GM12878 (cell line): Measurements from ENCODE around the gene P2RX7.

Experiments
- CBX5 ChIP-seq: sonication (generic); IDR thresholded peaks from 2 replicates; pipeline ENCODE4 v1.6.1; 2016; ENCODE audit warnings: low read depth, moderate library complexity, mild to moderate bottlenecking, inconsistent platforms
- EP300 ChIP-seq, 2 experiments: fragments of 150-350 bp in 1 of 2; IDR thresholded peaks; 2 replicates each; pipeline ENCODE4 v1.6.1; 2011 to 2012; ENCODE audit warnings: low read depth in 2 of 2, low read length in 2 of 2, borderline replicate concordance in 1 of 2, improper control_type of control experiment in 1 of 2, inconsistent platforms in 1 of 2; ENCODE audit not compliant: control insufficient read depth in 1 of 2
- ESRRA ChIP-seq: IDR thresholded peaks from 2 replicates; pipeline ENCODE4 v1.6.1; 2012; ENCODE audit warnings: mild to moderate bottlenecking, low read length, improper control_type of control experiment
- ETV6 ChIP-seq, 2 experiments: fragments of 450-650 bp in 1 of 2; IDR thresholded peaks in 1 of 2; conservative IDR thresholded peaks in 1 of 2; 2 replicates each; pipeline ENCODE4 v1.6.1; 2014; ENCODE audit warnings: antibody characterized with exemption in 1 of 2, borderline replicate concordance in 1 of 2, low read depth in 1 of 2, mild to moderate bottlenecking in 1 of 2, moderate library complexity in 1 of 2
- KDM1A ChIP-seq: fragments of 200-600 bp; sonication (generic); IDR thresholded peaks from 2 replicates; pipeline ENCODE4 v1.6.1; 2016; ENCODE audit warnings: borderline replicate concordance
- MTA2 ChIP-seq: fragments of 450-650 bp; IDR thresholded peaks from 2 replicates; pipeline ENCODE4 v1.6.1; 2016; ENCODE audit warnings: low read depth, mild to moderate bottlenecking, moderate library complexity
- NR2F1 ChIP-seq: fragments of 450-650 bp; conservative IDR thresholded peaks from 2 replicates; pipeline ENCODE4 v1.6.1; 2017; ENCODE audit warnings: mild to moderate bottlenecking
- POLR2A ChIP-seq: IDR thresholded peaks from 2 replicates; pipeline ENCODE4 v1.6.1; 2011; ENCODE audit warnings: low read depth, mild to moderate bottlenecking, low read length
- SMAD5 ChIP-seq: IDR thresholded peaks from 2 replicates; pipeline ENCODE4 v1.6.1; 2016; ENCODE audit warnings: antibody characterized with exemption, low read depth
- ZNF274 ChIP-seq: IDR thresholded peaks from one replicate; pipeline ENCODE4 v1.8.0; 2011; ENCODE audit not compliant: insufficient read length, insufficient read depth
- TF ChIP-seq, protein P1 (sequence below): IDR thresholded peaks from 2 replicates; pipeline ENCODE4 v1.6.1; 2012; ENCODE audit warnings: low read depth, low read length, improper control_type of control experiment
- TF ChIP-seq, protein P2 (sequence below), 3 experiments: IDR thresholded peaks in 2 of 3; conservative IDR thresholded peaks in 1 of 3; 2 replicates each; pipeline ENCODE4 v1.5.1; 2011; ENCODE audit warnings: low read depth in 3 of 3, low read length in 3 of 3, mild to moderate bottlenecking in 3 of 3, control low read depth in 2 of 3, moderate library complexity in 2 of 3, inconsistent platforms in 1 of 3, mixed read lengths in 1 of 3; ENCODE audit not compliant: control insufficient read depth in 2 of 3, insufficient read depth in 1 of 3; ENCODE audit errors: extremely low read depth in 1 of 3
- TF ChIP-seq, protein P3 (sequence below): fragments of 450-650 bp; IDR thresholded peaks from 2 replicates; pipeline ENCODE4 v1.6.1; 2014; ENCODE audit warnings: mild to moderate bottlenecking
- TF ChIP-seq, protein P4 (sequence below): fragments of 450-650 bp; IDR thresholded peaks from 2 replicates; pipeline ENCODE4 v1.6.1; 2016; ENCODE audit warnings: mild to moderate bottlenecking, moderate library complexity, borderline replicate concordance

DNA sequence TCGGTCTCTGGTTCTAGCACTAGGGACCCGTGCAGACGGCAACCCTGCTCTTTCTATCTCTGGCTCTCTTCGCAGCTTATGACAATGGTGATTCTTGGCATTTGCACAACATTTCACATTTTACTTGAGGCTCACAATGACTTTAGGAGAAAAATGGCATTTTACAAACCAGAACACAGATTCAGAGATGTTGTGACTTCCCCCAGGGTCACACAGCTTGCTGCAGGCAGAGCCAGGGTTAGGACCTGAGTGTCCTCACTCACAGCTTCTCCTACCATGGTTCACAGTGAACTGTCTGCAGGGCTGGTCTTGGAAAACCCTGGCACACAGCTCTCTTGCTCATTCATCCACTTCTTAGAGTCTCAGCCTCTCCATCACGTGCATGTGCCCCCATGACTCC is 23.7 kb downstream of the P2RX7 start:
- no peak for TF ChIP-seq ESRRA
- TF ChIP-seq POLR2A = no peak
- TF ChIP-seq, protein P1, sequence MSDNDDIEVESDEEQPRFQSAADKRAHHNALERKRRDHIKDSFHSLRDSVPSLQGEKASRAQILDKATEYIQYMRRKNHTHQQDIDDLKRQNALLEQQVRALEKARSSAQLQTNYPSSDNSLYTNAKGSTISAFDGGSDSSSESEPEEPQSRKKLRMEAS = no peak
- no peak for TF ChIP-seq MTA2
- no peak for TF ChIP-seq CBX5
- TF ChIP-seq NR2F1 = no peak
- TF ChIP-seq EP300 (IDR thresholded peaks at IDR 0.05; ENCODE audit: borderline replicate concordance in 1 of 2, control insufficient read depth in 1 of 2, low read depth in 2 of 2, low read length in 2 of 2) = no peak
- TF ChIP-seq KDM1A = no peak
- TF ChIP-seq SMAD5 = no peak
- TF ChIP-seq, protein P2, sequence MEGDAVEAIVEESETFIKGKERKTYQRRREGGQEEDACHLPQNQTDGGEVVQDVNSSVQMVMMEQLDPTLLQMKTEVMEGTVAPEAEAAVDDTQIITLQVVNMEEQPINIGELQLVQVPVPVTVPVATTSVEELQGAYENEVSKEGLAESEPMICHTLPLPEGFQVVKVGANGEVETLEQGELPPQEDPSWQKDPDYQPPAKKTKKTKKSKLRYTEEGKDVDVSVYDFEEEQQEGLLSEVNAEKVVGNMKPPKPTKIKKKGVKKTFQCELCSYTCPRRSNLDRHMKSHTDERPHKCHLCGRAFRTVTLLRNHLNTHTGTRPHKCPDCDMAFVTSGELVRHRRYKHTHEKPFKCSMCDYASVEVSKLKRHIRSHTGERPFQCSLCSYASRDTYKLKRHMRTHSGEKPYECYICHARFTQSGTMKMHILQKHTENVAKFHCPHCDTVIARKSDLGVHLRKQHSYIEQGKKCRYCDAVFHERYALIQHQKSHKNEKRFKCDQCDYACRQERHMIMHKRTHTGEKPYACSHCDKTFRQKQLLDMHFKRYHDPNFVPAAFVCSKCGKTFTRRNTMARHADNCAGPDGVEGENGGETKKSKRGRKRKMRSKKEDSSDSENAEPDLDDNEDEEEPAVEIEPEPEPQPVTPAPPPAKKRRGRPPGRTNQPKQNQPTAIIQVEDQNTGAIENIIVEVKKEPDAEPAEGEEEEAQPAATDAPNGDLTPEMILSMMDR (IDR thresholded peaks at IDR 0.05 in 2 of 3, conservative IDR thresholded peaks at IDR 0.05 in 1 of 3; ENCODE audit: control insufficient read depth in 2 of 3, extremely low read depth in 1 of 3, insufficient read depth in 1 of 3, low read depth in 3 of 3, low read length in 3 of 3) = no peak
- no peak for TF ChIP-seq ETV6 (conservative IDR thresholded peaks at IDR 0.05 in 1 of 2, IDR thresholded peaks at IDR 0.05 in 1 of 2; ENCODE audit: borderline replicate concordance in 1 of 2, low read depth in 1 of 2)
- TF ChIP-seq, protein P3, sequence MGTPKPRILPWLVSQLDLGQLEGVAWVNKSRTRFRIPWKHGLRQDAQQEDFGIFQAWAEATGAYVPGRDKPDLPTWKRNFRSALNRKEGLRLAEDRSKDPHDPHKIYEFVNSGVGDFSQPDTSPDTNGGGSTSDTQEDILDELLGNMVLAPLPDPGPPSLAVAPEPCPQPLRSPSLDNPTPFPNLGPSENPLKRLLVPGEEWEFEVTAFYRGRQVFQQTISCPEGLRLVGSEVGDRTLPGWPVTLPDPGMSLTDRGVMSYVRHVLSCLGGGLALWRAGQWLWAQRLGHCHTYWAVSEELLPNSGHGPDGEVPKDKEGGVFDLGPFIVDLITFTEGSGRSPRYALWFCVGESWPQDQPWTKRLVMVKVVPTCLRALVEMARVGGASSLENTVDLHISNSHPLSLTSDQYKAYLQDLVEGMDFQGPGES = no peak
- TF ChIP-seq, protein P4, sequence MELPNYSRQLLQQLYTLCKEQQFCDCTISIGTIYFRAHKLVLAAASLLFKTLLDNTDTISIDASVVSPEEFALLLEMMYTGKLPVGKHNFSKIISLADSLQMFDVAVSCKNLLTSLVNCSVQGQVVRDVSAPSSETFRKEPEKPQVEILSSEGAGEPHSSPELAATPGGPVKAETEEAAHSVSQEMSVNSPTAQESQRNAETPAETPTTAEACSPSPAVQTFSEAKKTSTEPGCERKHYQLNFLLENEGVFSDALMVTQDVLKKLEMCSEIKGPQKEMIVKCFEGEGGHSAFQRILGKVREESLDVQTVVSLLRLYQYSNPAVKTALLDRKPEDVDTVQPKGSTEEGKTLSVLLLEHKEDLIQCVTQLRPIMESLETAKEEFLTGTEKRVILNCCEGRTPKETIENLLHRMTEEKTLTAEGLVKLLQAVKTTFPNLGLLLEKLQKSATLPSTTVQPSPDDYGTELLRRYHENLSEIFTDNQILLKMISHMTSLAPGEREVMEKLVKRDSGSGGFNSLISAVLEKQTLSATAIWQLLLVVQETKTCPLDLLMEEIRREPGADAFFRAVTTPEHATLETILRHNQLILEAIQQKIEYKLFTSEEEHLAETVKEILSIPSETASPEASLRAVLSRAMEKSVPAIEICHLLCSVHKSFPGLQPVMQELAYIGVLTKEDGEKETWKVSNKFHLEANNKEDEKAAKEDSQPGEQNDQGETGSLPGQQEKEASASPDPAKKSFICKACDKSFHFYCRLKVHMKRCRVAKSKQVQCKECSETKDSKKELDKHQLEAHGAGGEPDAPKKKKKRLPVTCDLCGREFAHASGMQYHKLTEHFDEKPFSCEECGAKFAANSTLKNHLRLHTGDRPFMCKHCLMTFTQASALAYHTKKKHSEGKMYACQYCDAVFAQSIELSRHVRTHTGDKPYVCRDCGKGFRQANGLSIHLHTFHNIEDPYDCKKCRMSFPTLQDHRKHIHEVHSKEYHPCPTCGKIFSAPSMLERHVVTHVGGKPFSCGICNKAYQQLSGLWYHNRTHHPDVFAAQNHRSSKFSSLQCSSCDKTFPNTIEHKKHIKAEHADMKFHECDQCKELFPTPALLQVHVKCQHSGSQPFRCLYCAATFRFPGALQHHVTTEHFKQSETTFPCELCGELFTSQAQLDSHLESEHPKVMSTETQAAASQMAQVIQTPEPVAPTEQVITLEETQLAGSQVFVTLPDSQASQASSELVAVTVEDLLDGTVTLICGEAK = no peak
- TF ChIP-seq ZNF274 = no peak
